ENCODE measurements around the gene TSPAN17. TPM values are rescaled to one million over a fixed set of nuclear protein-coding genes. Genes with fewer than 3 reads are reported as not detected.

Gene TSPAN17
- total and polyA plus RNA-seq, 9 of the 15 experiments (the other 6 are each of a cell fraction or from before 2014, with no cell fraction given), result 0.73 to 58.3 (median 34.5) TPM

DNA sequence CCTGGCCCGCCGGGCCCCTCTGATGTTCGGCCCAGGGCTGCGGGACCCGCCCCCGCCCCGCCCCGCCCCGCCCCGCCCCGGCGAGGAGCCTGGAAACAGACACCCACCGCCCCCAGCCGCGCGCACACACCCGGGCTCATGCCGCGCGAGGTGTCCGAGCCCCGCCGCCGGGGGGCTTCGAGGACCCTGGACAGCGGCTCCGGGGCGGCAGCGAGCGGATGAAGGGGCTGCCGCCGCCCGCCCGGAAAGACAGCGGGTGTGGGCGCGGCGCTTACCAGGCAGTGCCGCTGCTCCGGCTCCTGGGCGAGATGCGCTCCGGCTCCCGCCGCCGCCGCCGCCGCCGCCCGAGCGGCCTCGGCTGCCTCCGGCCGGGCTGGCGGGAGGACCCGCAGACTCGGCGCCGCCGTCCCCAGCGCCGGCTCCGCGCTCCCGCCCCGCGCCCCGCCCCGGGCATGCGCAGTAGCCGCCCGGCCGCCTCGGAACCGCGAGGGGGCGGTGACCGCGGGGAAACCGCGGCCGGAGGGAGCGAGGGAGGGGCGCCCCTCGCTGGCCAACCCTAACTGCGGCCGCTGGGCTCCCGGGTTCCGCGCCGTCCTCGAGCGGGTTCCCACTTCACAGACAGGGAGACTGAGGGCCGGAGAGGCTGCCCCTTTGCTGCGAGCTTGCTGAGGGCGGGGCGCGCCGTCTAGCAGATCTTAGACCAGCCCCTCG, 37.4 kb upstream of the TSPAN17 start, which contains the start of gene GPRIN1 (continued):
- TF ChIP-seq, protein P1, sequence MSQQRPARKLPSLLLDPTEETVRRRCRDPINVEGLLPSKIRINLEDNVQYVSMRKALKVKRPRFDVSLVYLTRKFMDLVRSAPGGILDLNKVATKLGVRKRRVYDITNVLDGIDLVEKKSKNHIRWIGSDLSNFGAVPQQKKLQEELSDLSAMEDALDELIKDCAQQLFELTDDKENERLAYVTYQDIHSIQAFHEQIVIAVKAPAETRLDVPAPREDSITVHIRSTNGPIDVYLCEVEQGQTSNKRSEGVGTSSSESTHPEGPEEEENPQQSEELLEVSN (IDR thresholded peaks at IDR 0.05; ENCODE audit: borderline replicate concordance in 1 of 2, extremely low read depth in 1 of 2, insufficient read depth in 1 of 2, insufficient read length in 1 of 2, low read depth in 1 of 2, low read length in 1 of 2, poor library complexity in 1 of 2, severe bottlenecking in 1 of 2), result peak in 1 of 2 experiments; percentile 70
- no peak for TF ChIP-seq ZNF316 (IDR thresholded peaks at IDR 0.05)
- TF ChIP-seq ZNF57 (CRISPR knock-in tag; IDR thresholded peaks at IDR 0.05), result no peak
- TF ChIP-seq HDAC3 (IDR thresholded peaks at IDR 0.05; ENCODE audit: borderline replicate concordance, partially characterized antibody), result no peak
- TF ChIP-seq GATAD2A (IDR thresholded peaks at IDR 0.05), result 0 out of 2 replicates have a peak, but pooled peaks have one; percentile 19
- TF ChIP-seq, protein P2, sequence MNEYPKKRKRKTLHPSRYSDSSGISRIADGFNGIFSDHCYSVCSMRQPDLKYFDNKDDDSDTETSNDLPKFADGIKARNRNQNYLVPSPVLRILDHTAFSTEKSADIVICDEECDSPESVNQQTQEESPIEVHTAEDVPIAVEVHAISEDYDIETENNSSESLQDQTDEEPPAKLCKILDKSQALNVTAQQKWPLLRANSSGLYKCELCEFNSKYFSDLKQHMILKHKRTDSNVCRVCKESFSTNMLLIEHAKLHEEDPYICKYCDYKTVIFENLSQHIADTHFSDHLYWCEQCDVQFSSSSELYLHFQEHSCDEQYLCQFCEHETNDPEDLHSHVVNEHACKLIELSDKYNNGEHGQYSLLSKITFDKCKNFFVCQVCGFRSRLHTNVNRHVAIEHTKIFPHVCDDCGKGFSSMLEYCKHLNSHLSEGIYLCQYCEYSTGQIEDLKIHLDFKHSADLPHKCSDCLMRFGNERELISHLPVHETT (CRISPR knock-in tag; conservative IDR thresholded peaks at IDR 0.05 in 1 of 2, IDR thresholded peaks at IDR 0.05 in 1 of 2), result no peak
- TF ChIP-seq GABPB1 (CRISPR knock-in tag; IDR thresholded peaks at IDR 0.05), result no peak
- no peak for TF ChIP-seq TRIM25 (IDR thresholded peaks at IDR 0.05; ENCODE audit: borderline replicate concordance)
- TF ChIP-seq MITF (IDR thresholded peaks at IDR 0.05), result no peak
- TF ChIP-seq, protein P3, sequence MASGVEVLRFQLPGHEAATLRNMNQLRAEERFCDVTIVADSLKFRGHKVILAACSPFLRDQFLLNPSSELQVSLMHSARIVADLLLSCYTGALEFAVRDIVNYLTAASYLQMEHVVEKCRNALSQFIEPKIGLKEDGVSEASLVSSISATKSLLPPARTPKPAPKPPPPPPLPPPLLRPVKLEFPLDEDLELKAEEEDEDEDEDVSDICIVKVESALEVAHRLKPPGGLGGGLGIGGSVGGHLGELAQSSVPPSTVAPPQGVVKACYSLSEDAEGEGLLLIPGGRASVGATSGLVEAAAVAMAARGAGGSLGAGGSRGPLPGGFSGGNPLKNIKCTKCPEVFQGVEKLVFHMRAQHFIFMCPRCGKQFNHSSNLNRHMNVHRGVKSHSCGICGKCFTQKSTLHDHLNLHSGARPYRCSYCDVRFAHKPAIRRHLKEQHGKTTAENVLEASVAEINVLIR (CRISPR knock-in tag; IDR thresholded peaks at IDR 0.05), result no peak
- 0 out of 2 replicates have a peak, but pooled peaks have one; percentile 59 for TF ChIP-seq EHMT2 (IDR thresholded peaks at IDR 0.05)
- TF ChIP-seq ZNF586 (CRISPR knock-in tag; conservative IDR thresholded peaks at IDR 0.05), result no peak
- TF ChIP-seq ZC3H11A (IDR thresholded peaks at IDR 0.05; ENCODE audit: low read depth, low read length), result no peak
- no peak for TF ChIP-seq ZNF184 (CRISPR knock-in tag; IDR thresholded peaks at IDR 0.05)
- TF ChIP-seq ARHGAP35 (IDR thresholded peaks at IDR 0.05; ENCODE audit: partially characterized antibody), result no peak
- TF ChIP-seq, protein P4, sequence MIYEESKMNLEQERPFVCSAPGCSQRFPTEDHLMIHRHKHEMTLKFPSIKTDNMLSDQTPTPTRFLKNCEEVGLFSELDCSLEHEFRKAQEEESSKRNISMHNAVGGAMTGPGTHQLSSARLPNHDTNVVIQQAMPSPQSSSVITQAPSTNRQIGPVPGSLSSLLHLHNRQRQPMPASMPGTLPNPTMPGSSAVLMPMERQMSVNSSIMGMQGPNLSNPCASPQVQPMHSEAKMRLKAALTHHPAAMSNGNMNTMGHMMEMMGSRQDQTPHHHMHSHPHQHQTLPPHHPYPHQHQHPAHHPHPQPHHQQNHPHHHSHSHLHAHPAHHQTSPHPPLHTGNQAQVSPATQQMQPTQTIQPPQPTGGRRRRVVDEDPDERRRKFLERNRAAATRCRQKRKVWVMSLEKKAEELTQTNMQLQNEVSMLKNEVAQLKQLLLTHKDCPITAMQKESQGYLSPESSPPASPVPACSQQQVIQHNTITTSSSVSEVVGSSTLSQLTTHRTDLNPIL (CRISPR knock-in tag; IDR thresholded peaks at IDR 0.05), result no peak
- TF ChIP-seq EP300 (IDR thresholded peaks at IDR 0.05; ENCODE audit: low read length), result no peak
- TF ChIP-seq ASH1L (IDR thresholded peaks at IDR 0.05; ENCODE audit: borderline replicate concordance, low read depth, partially characterized antibody), result no peak
- TF ChIP-seq GATAD2B (IDR thresholded peaks at IDR 0.05; ENCODE audit: borderline replicate concordance), result 0 out of 2 replicates have a peak, but pooled peaks have one; percentile 37
